ENCODE results near the gene MUSTN1.

MUSTN1 gene

GRCh38 chr3:52865994-52866393, 31.2 kb upstream of the MUSTN1 start:
- no peak overlapping the region for H3K4me3 Mint-ChIP-seq
- H3K4me1 Mint-ChIP-seq (ENCODE audit: low read depth), result peaks cover 2% of the 10 kb centered on the region
- H3K9me3 Mint-ChIP-seq (ENCODE audit: low read depth), result peaks cover 5% of the 10 kb centered on the region
- no peaks in the 10 kb centered on the region for H3K27me3 Mint-ChIP-seq
- no peak overlapping the region for H3K27ac Mint-ChIP-seq
- peaks cover 22% of the 10 kb centered on the region for H3K36me3 Mint-ChIP-seq

GRCh38 chr3:52860424-52860768, 25.6 kb upstream of the MUSTN1 start:
- Mint-ChIP-seq H3K36me3 (peaks cover 13% of the 10 kb centered on the region), H3K27me3 (no peaks in the 10 kb centered on the region), H3K27ac (no peak overlapping the region), H3K4me1 (ENCODE audit: low read depth) (no peaks in the 10 kb centered on the region), H3K4me3 (no peak overlapping the region), H3K9me3 (ENCODE audit: low read depth) (no peaks in the 10 kb centered on the region)

GRCh38 chr3:52859686-52860423, 25.0 kb upstream of the MUSTN1 start:
- Mint-ChIP-seq H3K27me3 (no peaks in the 10 kb centered on the region), H3K27ac (no peak overlapping the region), H3K4me3 (no peak overlapping the region), H3K4me1 (ENCODE audit: low read depth) (no peaks in the 10 kb centered on the region), H3K9me3 (ENCODE audit: low read depth) (no peaks in the 10 kb centered on the region), H3K36me3 (peaks cover 13% of the 10 kb centered on the region)

GRCh38 chr3:52857864-52858263, 23.0 kb upstream of the MUSTN1 start:
- Mint-ChIP-seq H3K27ac (no peak overlapping the region), H3K27me3 (no peaks in the 10 kb centered on the region), H3K4me1 (ENCODE audit: low read depth) (no peaks in the 10 kb centered on the region), H3K36me3 (peaks cover 4% of the 10 kb centered on the region), H3K9me3 (ENCODE audit: low read depth) (no peaks in the 10 kb centered on the region), H3K4me3 (no peak overlapping the region)

GRCh38 chr3:52857133-52857532, 22.3 kb upstream of the MUSTN1 start:
- Mint-ChIP-seq H3K27me3 (no peaks in the 10 kb centered on the region), H3K36me3 (peaks cover 5% of the 10 kb centered on the region), H3K4me1 (ENCODE audit: low read depth) (no peaks in the 10 kb centered on the region)

GRCh38 chr3:52856666-52857065, 21.8 kb upstream of the MUSTN1 start:
- no peak overlapping the region for H3K4me3 Mint-ChIP-seq
- H3K9me3 Mint-ChIP-seq (ENCODE audit: low read depth), result no peaks in the 10 kb centered on the region
- no peak overlapping the region for H3K27ac Mint-ChIP-seq
- no peaks in the 10 kb centered on the region for H3K4me1 Mint-ChIP-seq (ENCODE audit: low read depth)
- H3K27me3 Mint-ChIP-seq, result no peaks in the 10 kb centered on the region
- H3K36me3 Mint-ChIP-seq, result peaks cover 9% of the 10 kb centered on the region

More at GRCh38 chr3:52857133-52857532, 22.3 kb upstream of the MUSTN1 start:
- Mint-ChIP-seq H3K27ac (no peak overlapping the region), H3K9me3 (ENCODE audit: low read depth) (no peaks in the 10 kb centered on the region), H3K4me3 (no peak overlapping the region)

- no peaks in the 10 kb centered on the region for H3K4me1 Mint-ChIP-seq (ENCODE audit: low read depth)
Observed at GRCh38 chr3:52854013-52854412, 19.2 kb upstream of the MUSTN1 start.

GRCh38 chr3:52852419-52852818, 17.6 kb upstream of the MUSTN1 start:
- Mint-ChIP-seq H3K4me1 (ENCODE audit: low read depth) (no peaks in the 10 kb centered on the region), H3K4me3 (no peak overlapping the region), H3K27ac (no peak overlapping the region), H3K36me3 (peaks cover 9% of the 10 kb centered on the region), H3K9me3 (ENCODE audit: low read depth) (no peaks in the 10 kb centered on the region), H3K27me3 (no peaks in the 10 kb centered on the region)

More at GRCh38 chr3:52854013-52854412, 19.2 kb upstream of the MUSTN1 start:
- Mint-ChIP-seq H3K27me3 (no peaks in the 10 kb centered on the region), H3K9me3 (ENCODE audit: low read depth) (no peaks in the 10 kb centered on the region), H3K36me3 (peaks cover 9% of the 10 kb centered on the region), H3K27ac (no peak overlapping the region), H3K4me3 (no peak overlapping the region)

- Mint-ChIP-seq H3K27me3 (no peaks in the 10 kb centered on the region), H3K9me3 (ENCODE audit: low read depth) (no peaks in the 10 kb centered on the region), H3K27ac (no peak overlapping the region), H3K4me1 (ENCODE audit: low read depth) (no peaks in the 10 kb centered on the region), H3K36me3 (peaks cover 9% of the 10 kb centered on the region), H3K4me3 (no peak overlapping the region)
Observed at GRCh38 chr3:52851348-52851747, 16.5 kb upstream of the MUSTN1 start.

- no peaks in the 10 kb centered on the region for H3K9me3 Mint-ChIP-seq (ENCODE audit: low read depth)
- peaks cover 5% of the 10 kb centered on the region for H3K36me3 Mint-ChIP-seq
- no peak overlapping the region for H3K27ac Mint-ChIP-seq
Observed at GRCh38 chr3:52849656-52850055, 14.8 kb upstream of the MUSTN1 start.

GRCh38 chr3:52848617-52849016, 13.8 kb upstream of the MUSTN1 start:
- Mint-ChIP-seq H3K36me3 (peaks cover 6% of the 10 kb centered on the region), H3K4me1 (ENCODE audit: low read depth) (no peaks in the 10 kb centered on the region), H3K4me3 (no peak overlapping the region)

More at GRCh38 chr3:52849656-52850055, 14.8 kb upstream of the MUSTN1 start:
- Mint-ChIP-seq H3K4me1 (ENCODE audit: low read depth) (no peaks in the 10 kb centered on the region), H3K27me3 (no peaks in the 10 kb centered on the region), H3K4me3 (no peak overlapping the region)

GRCh38 chr3:52847726-52848125, 12.9 kb upstream of the MUSTN1 start:
- no peaks in the 10 kb centered on the region for H3K27me3 Mint-ChIP-seq

More at GRCh38 chr3:52848617-52849016, 13.8 kb upstream of the MUSTN1 start:
- H3K27me3 Mint-ChIP-seq, result no peaks in the 10 kb centered on the region
- no peak overlapping the region for H3K27ac Mint-ChIP-seq
- no peaks in the 10 kb centered on the region for H3K9me3 Mint-ChIP-seq (ENCODE audit: low read depth)

GRCh38 chr3:52847241-52847640, 12.4 kb upstream of the MUSTN1 start:
- Mint-ChIP-seq H3K36me3 (peaks cover 6% of the 10 kb centered on the region), H3K4me1 (ENCODE audit: low read depth) (no peaks in the 10 kb centered on the region), H3K4me3 (no peak overlapping the region), H3K9me3 (ENCODE audit: low read depth) (no peaks in the 10 kb centered on the region), H3K27me3 (no peaks in the 10 kb centered on the region), H3K27ac (no peak overlapping the region)

More at GRCh38 chr3:52847726-52848125, 12.9 kb upstream of the MUSTN1 start:
- peaks cover 6% of the 10 kb centered on the region for H3K36me3 Mint-ChIP-seq
- no peaks in the 10 kb centered on the region for H3K9me3 Mint-ChIP-seq (ENCODE audit: low read depth)
- H3K4me1 Mint-ChIP-seq (ENCODE audit: low read depth), result no peaks in the 10 kb centered on the region
- no peak overlapping the region for H3K27ac Mint-ChIP-seq
- H3K4me3 Mint-ChIP-seq, result no peak overlapping the region

- Mint-ChIP-seq H3K27me3 (no peaks in the 10 kb centered on the region), H3K4me1 (ENCODE audit: low read depth) (no peaks in the 10 kb centered on the region), H3K4me3 (no peak overlapping the region), H3K27ac (no peak overlapping the region), H3K9me3 (ENCODE audit: low read depth) (no peaks in the 10 kb centered on the region), H3K36me3 (peaks cover 2% of the 10 kb centered on the region)
Observed at GRCh38 chr3:52846432-52846965, 11.7 kb upstream of the MUSTN1 start.

GRCh38 chr3:52845691-52846431, 11.0 kb upstream of the MUSTN1 start:
- no peaks in the 10 kb centered on the region for H3K27me3 Mint-ChIP-seq
- H3K36me3 Mint-ChIP-seq, result peaks cover 2% of the 10 kb centered on the region
- no peaks in the 10 kb centered on the region for H3K9me3 Mint-ChIP-seq (ENCODE audit: low read depth)
- no peak overlapping the region for H3K27ac Mint-ChIP-seq
- no peak overlapping the region for H3K4me3 Mint-ChIP-seq
- no peaks in the 10 kb centered on the region for H3K4me1 Mint-ChIP-seq (ENCODE audit: low read depth)
